Activated B cell treated with CpG ODN at 0.5 μM for 24 hours (primary cell): Measurements from ENCODE around the gene ZZZ3. TPM values are rescaled to one million over a fixed set of nuclear protein-coding genes. Genes with fewer than 3 reads are reported as not detected.

Experiments used
- ATAC-seq: fragments of 200-7000 bp; cut with Tn5 transposase; one replicate; pipeline ENCODE4 v1.10.0; 2021; ENCODE audit warnings: low read depth, mild to moderate bottlenecking, moderate library complexity
- CTCF ChIA-PET: fragments of 350-600 bp; sonication (Branson Sonifier 250); formaldehyde crosslinking; loops from one replicate; lab custom pipeline; 2021; ENCODE audit warnings: antibody characterized with exemption; lab: Charles Lee
- POLR2A ChIA-PET: fragments of 350-600 bp; sonication (Branson Sonifier 250); formaldehyde crosslinking; loops from one replicate; lab custom pipeline; 2021; ENCODE audit warnings: antibody characterized with exemption; lab: Charles Lee
- DNase-seq: peaks from one replicate; pipeline ENCODE4 v3.0.0; 2022
- H3K27ac Mint-ChIP-seq: one replicate; pipeline ENCODE4 v1.8.0; 2020; ENCODE audit warnings: mixed read lengths
- H3K27me3 Mint-ChIP-seq: one replicate; pipeline ENCODE4 v1.8.0; 2021; ENCODE audit warnings: mixed read lengths
- H3K36me3 Mint-ChIP-seq: one replicate; pipeline ENCODE4 v1.8.0; 2021; ENCODE audit warnings: low read depth, mixed read lengths
- H3K4me1 Mint-ChIP-seq: one replicate; pipeline ENCODE4 v1.8.0; 2021; ENCODE audit warnings: mixed read lengths
- H3K4me3 Mint-ChIP-seq: one replicate; pipeline ENCODE4 v1.8.0; 2020; ENCODE audit warnings: mild to moderate bottlenecking, mixed read lengths
- H3K9me3 Mint-ChIP-seq: one replicate; pipeline ENCODE4 v1.8.0; 2020; ENCODE audit warnings: mixed read lengths
- CTCF ChIP-seq: fragments of 200-600 bp; IDR thresholded peaks from one replicate; pipeline ENCODE4 v1.8.0; 2022; ENCODE audit warnings: antibody characterized with exemption, mild to moderate bottlenecking
- intact Hi-C: fragments of 100-400 bp; cut with micrococcal nuclease; formaldehyde crosslinking; loops from one replicate; pipeline ENCODE4 v1.15.1; 2024
- total RNA-seq: library from RNA; stranded (reverse); gene quantifications from 2 replicates; pipeline ENCODE4 v1.2.3, GENCODE V29; 2022

Gene ZZZ3
- 49.1 and 61.4 TPM in 2 replicates for total RNA-seq

GRCh38 chr1:77682460-77683159 is at the start of gene ZZZ3:
TSS of gene ZZZ3 (minus strand) at chr1:77682658. CDS start at chr1:77633354, 49,304 bp downstream.
- no peaks in the 10 kb centered on the region for H3K27me3 Mint-ChIP-seq
- intact Hi-C loops, result loop anchor here (1.0 to 10.0 kb wide), 13 partner anchors 77 to 1958 kb away; partner anchors contain the start of genes ACADM, DNAJB4, FUBP1 and MIGA1
- TF ChIP-seq CTCF, result no peak
- DNase-seq, result peak; percentile 82
- H3K9me3 Mint-ChIP-seq, result no peaks in the 10 kb centered on the region
- peaks cover 46% of the 10 kb centered on the region for H3K4me1 Mint-ChIP-seq
- peak within 1 kb of the TSS; percentile 96 for H3K27ac Mint-ChIP-seq
- peaks cover 17% of the 10 kb centered on the region for H3K36me3 Mint-ChIP-seq
- CTCF ChIA-PET, result interaction anchor here (1.7 kb wide), 1 partner anchor 27 kb away, joined by 4 read pairs; no protein-coding TSS in a partner anchor
- peak within 1 kb of the TSS; percentile 91 for H3K4me3 Mint-ChIP-seq
- peak; percentile 68 for ATAC-seq
- POLR2A ChIA-PET, result interaction anchor here (0.5 to 2.8 kb wide), 22 partner anchors 8 to 1897 kb away, joined by 3 to 33 read pairs (median 5); partner anchors contain the start of genes DNAJB4, FUBP1, MIGA1 and PIGK

- Mint-ChIP-seq H3K4me1 (no peaks in the 10 kb centered on the region), H3K36me3 (peaks cover 57% of the 10 kb centered on the region), H3K27ac (no peak overlapping the region), H3K27me3 (no peaks in the 10 kb centered on the region), H3K4me3 (no peak overlapping the region), H3K9me3 (no peaks in the 10 kb centered on the region)
- CTCF ChIA-PET, result no interaction called here
- DNase-seq, result no peak
- no peak for ATAC-seq
- TF ChIP-seq CTCF, result no peak
- POLR2A ChIA-PET, result no interaction called here
- intact Hi-C loops, result no loop called here
Measured at GRCh38 chr1:77732090-77732489, 49.6 kb upstream of the ZZZ3 start.

- H3K4me3 Mint-ChIP-seq, result no peak overlapping the region
- ATAC-seq (no peak), DNase-seq (no peak)
- no peak overlapping the region for H3K27ac Mint-ChIP-seq
- POLR2A ChIA-PET, result no interaction called here
- no peak for TF ChIP-seq CTCF
- H3K9me3 Mint-ChIP-seq, result no peaks in the 10 kb centered on the region
- intact Hi-C loops, result no loop called here
- no peaks in the 10 kb centered on the region for H3K4me1 Mint-ChIP-seq
- CTCF ChIA-PET, result no interaction called here
- no peaks in the 10 kb centered on the region for H3K27me3 Mint-ChIP-seq
- H3K36me3 Mint-ChIP-seq, result peaks cover 82% of the 10 kb centered on the region
Measured at GRCh38 chr1:77725706-77726105, 43.2 kb upstream of the ZZZ3 start.

- ChIA-PET POLR2A (no interaction called here), CTCF (no interaction called here)
- ATAC-seq (no peak), DNase-seq (no peak)
- no peak overlapping the region for H3K27ac Mint-ChIP-seq
- intact Hi-C loops, result no loop called here
- no peaks in the 10 kb centered on the region for H3K4me1 Mint-ChIP-seq
- H3K9me3 Mint-ChIP-seq, result no peaks in the 10 kb centered on the region
- TF ChIP-seq CTCF, result no peak
- no peaks in the 10 kb centered on the region for H3K27me3 Mint-ChIP-seq
- H3K4me3 Mint-ChIP-seq, result no peak overlapping the region
- peaks cover 72% of the 10 kb centered on the region for H3K36me3 Mint-ChIP-seq
Measured at GRCh38 chr1:77718181-77718580, 35.7 kb upstream of the ZZZ3 start.

GRCh38 chr1:77716065-77716464 is 33.6 kb upstream of the ZZZ3 start:
- H3K9me3 Mint-ChIP-seq, result no peaks in the 10 kb centered on the region
- TF ChIP-seq CTCF, result no peak
- no peaks in the 10 kb centered on the region for H3K27me3 Mint-ChIP-seq
- peaks cover 66% of the 10 kb centered on the region for H3K36me3 Mint-ChIP-seq
- ChIA-PET CTCF (interaction anchor here (0.7 kb wide), 1 partner anchor 399 kb away, joined by 3 read pairs; no protein-coding TSS in a partner anchor), POLR2A (no interaction called here)
- intact Hi-C loops, result no loop called here
- no peak overlapping the region for H3K27ac Mint-ChIP-seq
- DNase-seq (no peak), ATAC-seq (no peak)
- no peaks in the 10 kb centered on the region for H3K4me1 Mint-ChIP-seq
- no peak overlapping the region for H3K4me3 Mint-ChIP-seq
